Breast epithelium (tissue), 4 donors: ENCODE measurements around the gene SCN4B. TPM values are rescaled to one million over a fixed set of nuclear protein-coding genes. Genes with fewer than 3 reads are reported as not detected.

Experiments
- DNase-seq, 2 donors: peaks; one replicate each; pipeline ENCODE4 v3.0.0-alpha.2; 2019; ENCODE audit warnings: low spot score in 2 of 2
- H3K27ac ChIP-seq, 2 donors: fragments of 200-600 bp; sonication (generic) in 1 of 2; one replicate each; pipeline ENCODE4 v1.5.1; 2016 to 2019; ENCODE audit warnings: mild to moderate bottlenecking in 1 of 2
- H3K27me3 ChIP-seq, 2 donors: fragments of 200-600 bp; sonication (generic) in 1 of 2; one replicate each; pipeline versions ENCODE4 v1.5.1 to v1.6.0; 2017 to 2019; ENCODE audit warnings: control low read depth in 1 of 2, mild to moderate bottlenecking in 1 of 2
- H3K36me3 ChIP-seq: fragments of 200-600 bp; one replicate; pipeline ENCODE4 v1.5.1; 2019
- H3K4me1 ChIP-seq, 2 donors: fragments of 200-600 bp; sonication (generic); one replicate each; pipeline ENCODE4 v1.5.1; 2016 to 2019; ENCODE audit warnings: control low read depth in 1 of 2
- H3K4me3 ChIP-seq, 3 donors: fragments of 200-600 bp; sonication (generic); 1 replicate in 2 of 3; 2 replicates in 1 of 3; pipeline ENCODE4 v1.5.1; 2016 to 2019; ENCODE audit warnings: mild to moderate bottlenecking in 3 of 3, moderate library complexity in 2 of 3
- H3K9me3 ChIP-seq, 2 donors: fragments of 200-600 bp; sonication (generic) in 1 of 2; one replicate each; pipeline ENCODE4 v1.5.1; 2016 to 2019; ENCODE audit warnings: control low read depth in 1 of 2
- POLR2A ChIP-seq: fragments of 450-650 bp; IDR thresholded peaks from one replicate; pipeline ENCODE4 v1.6.1; 2016; ENCODE audit warnings: antibody characterized with exemption, mild to moderate bottlenecking, moderate library complexity
- POLR2AphosphoS5 ChIP-seq, 3 donors: sonication (generic); formaldehyde crosslinking; IDR thresholded peaks; one replicate each; pipeline ENCODE4 v1.6.1; 2017; ENCODE audit warnings: antibody characterized with exemption in 3 of 3
- intact Hi-C: fragments of 100-400 bp; cut with DNase I; formaldehyde crosslinking; loops from one replicate; pipeline ENCODE4 v1.15.1; 2023; ENCODE audit warnings: low total_unique reads
- total RNA-seq, 3 donors: library from RNA; depleted of rRNA; stranded (reverse); fragments of >200 nt; gene quantifications; one replicate each; pipeline ENCODE4 v1.1.0, GENCODE V29; 2016
- TF ChIP-seq, protein P1 (sequence below), 3 donors: fragments of 450-650 bp; IDR thresholded peaks; one replicate each; pipeline ENCODE4 v1.5.1; 2016 to 2017; ENCODE audit warnings: antibody characterized with exemption in 3 of 3, mild to moderate bottlenecking in 3 of 3, moderate library complexity in 3 of 3

Gene SCN4B
- total RNA-seq, 3 donors from 2014 or later: 3.3 to 7.9 (median 3.7) TPM

DNA sequence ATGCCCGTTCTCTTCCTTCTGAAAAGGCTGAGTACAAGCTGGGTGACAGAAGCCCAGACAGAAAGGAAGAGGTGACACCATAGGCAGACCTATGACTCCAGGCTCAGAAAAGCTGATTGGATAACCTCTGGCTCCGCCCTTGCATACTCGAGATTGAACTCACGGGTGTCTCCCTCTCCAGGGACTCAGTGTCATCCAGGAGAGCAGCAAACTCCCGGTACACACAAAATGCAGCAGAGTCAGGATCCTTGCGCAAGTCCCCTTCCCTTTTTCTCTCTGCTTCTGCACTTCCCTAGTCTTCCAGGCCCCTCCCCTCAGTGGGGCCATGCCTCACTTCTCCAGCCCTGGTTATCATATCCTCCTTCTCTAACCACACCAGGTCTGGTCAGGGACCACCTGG lies 9.8 kb downstream of the SCN4B start:
- peaks cover 0 to 4% of the 10 kb centered on the region in 2 donors for H3K27me3 ChIP-seq
- DNase-seq: no peak
- H3K4me3 ChIP-seq: no peak overlapping the region
- intact Hi-C loops: loop anchor here (5.0 kb wide), 1 partner anchor 1614 kb away; no protein-coding TSS in a partner anchor
- H3K27ac ChIP-seq: no peak overlapping the region
- H3K4me1 ChIP-seq: no peaks in the 10 kb centered on the region
- no peaks in the 10 kb centered on the region for H3K9me3 ChIP-seq
- TF ChIP-seq POLR2A: no peak
- TF ChIP-seq, protein P1, sequence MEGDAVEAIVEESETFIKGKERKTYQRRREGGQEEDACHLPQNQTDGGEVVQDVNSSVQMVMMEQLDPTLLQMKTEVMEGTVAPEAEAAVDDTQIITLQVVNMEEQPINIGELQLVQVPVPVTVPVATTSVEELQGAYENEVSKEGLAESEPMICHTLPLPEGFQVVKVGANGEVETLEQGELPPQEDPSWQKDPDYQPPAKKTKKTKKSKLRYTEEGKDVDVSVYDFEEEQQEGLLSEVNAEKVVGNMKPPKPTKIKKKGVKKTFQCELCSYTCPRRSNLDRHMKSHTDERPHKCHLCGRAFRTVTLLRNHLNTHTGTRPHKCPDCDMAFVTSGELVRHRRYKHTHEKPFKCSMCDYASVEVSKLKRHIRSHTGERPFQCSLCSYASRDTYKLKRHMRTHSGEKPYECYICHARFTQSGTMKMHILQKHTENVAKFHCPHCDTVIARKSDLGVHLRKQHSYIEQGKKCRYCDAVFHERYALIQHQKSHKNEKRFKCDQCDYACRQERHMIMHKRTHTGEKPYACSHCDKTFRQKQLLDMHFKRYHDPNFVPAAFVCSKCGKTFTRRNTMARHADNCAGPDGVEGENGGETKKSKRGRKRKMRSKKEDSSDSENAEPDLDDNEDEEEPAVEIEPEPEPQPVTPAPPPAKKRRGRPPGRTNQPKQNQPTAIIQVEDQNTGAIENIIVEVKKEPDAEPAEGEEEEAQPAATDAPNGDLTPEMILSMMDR (IDR thresholded peaks at IDR 0.05): no peak
- no peak for TF ChIP-seq POLR2AphosphoS5 (IDR thresholded peaks at IDR 0.05)
- H3K36me3 ChIP-seq: no peaks in the 10 kb centered on the region

DNA sequence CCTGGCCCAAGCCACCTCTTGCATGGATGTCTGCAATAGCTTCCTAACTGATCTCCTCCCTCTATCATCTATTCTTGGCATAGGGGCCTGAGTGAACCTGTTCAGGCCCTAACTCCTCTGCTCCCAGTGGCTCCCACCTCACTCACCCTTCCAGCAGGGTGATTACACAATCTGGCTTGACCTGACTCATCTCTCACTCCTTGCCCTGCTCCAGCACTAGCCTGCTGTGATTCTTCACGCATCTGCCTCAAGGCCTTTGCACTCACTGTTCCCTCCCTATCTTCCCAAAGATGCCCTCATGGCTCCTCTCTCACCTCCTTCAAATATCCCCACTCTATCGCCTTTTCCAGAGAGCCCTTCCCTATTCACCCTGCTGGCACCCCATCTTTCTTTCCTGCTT lies 10.5 kb downstream of the SCN4B start:
- Histone ChIP-seq H3K27ac (no peak overlapping the region), H3K9me3 (no peaks in the 10 kb centered on the region), H3K36me3 (no peaks in the 10 kb centered on the region), H3K27me3 (peaks cover 0 to 4% of the 10 kb centered on the region in 2 donors), H3K4me3 (no peak overlapping the region), H3K4me1 (no peaks in the 10 kb centered on the region)
- intact Hi-C loops: loop anchor here (5.0 kb wide), 1 partner anchor 1615 kb away; no protein-coding TSS in a partner anchor
- TF ChIP-seq, protein P1 (IDR thresholded peaks at IDR 0.05): no peak
- no peak for TF ChIP-seq POLR2AphosphoS5 (IDR thresholded peaks at IDR 0.05)
- TF ChIP-seq POLR2A: no peak
- DNase-seq: no peak

DNA sequence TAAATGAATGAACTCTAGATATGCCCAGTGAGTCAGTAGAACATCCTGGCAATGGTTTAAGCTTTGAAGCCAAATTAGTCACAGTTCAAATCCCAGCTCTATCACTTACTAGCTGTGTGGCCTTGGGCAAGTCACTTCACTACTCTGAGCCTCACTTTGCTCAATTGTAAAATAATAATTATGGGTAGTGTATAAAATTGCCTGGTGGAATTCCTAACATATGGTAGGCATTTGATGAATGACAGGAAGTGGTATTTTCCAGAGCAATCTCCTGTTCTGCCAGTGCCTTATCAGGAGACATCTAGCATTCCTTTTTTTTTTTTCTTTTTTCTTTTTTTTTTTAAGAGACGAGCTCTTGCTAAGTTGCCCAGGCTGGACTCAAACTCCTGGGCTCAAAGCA lies 13.0 kb downstream of the SCN4B start:
- no peaks in the 10 kb centered on the region for H3K36me3 ChIP-seq
- no peak overlapping the region for H3K4me3 ChIP-seq
- H3K27ac ChIP-seq: no peak overlapping the region
- no peaks in the 10 kb centered on the region for H3K9me3 ChIP-seq
- peaks cover 0 to 4% of the 10 kb centered on the region in 2 donors for H3K27me3 ChIP-seq
- DNase-seq: no peak
- TF ChIP-seq, protein P1 (IDR thresholded peaks at IDR 0.05): no peak
- TF ChIP-seq POLR2A: no peak
- no peak for TF ChIP-seq POLR2AphosphoS5 (IDR thresholded peaks at IDR 0.05)
- no peaks in the 10 kb centered on the region for H3K4me1 ChIP-seq
- intact Hi-C loops: loop anchor here (5.0 kb wide), 1 partner anchor 58 kb away; no protein-coding TSS in a partner anchor

GRCh38 chr11:118138839-118139420 lies 13.7 kb downstream of the SCN4B start:
- TF ChIP-seq, protein P1 (IDR thresholded peaks at IDR 0.05): no peak
- TF ChIP-seq POLR2A (no peak), POLR2AphosphoS5 (IDR thresholded peaks at IDR 0.05) (no peak)
- no peaks in the 10 kb centered on the region for H3K4me1 ChIP-seq
- H3K27ac ChIP-seq: no peak overlapping the region
- intact Hi-C loops: loop anchor here (5.0 kb wide), 1 partner anchor 58 kb away; no protein-coding TSS in a partner anchor
- no peaks in the 10 kb centered on the region for H3K9me3 ChIP-seq
- no peak overlapping the region for H3K4me3 ChIP-seq
- DNase-seq: peak in 1 of 2 donors; percentile 10
- H3K36me3 ChIP-seq: no peaks in the 10 kb centered on the region
- no peaks in the 10 kb centered on the region for H3K27me3 ChIP-seq

- H3K27ac ChIP-seq: no peak overlapping the region
- H3K9me3 ChIP-seq: no peaks in the 10 kb centered on the region
- no peaks in the 10 kb centered on the region for H3K27me3 ChIP-seq
- TF ChIP-seq POLR2AphosphoS5 (IDR thresholded peaks at IDR 0.05) (no peak), POLR2A (no peak)
- TF ChIP-seq, protein P1 (IDR thresholded peaks at IDR 0.05): no peak
- intact Hi-C loops: loop anchor here (5.0 kb wide), 1 partner anchor 60 kb away; no protein-coding TSS in a partner anchor
- no peaks in the 10 kb centered on the region for H3K4me1 ChIP-seq
- no peak overlapping the region for H3K4me3 ChIP-seq
- H3K36me3 ChIP-seq: no peaks in the 10 kb centered on the region
- DNase-seq: no peak
These were observed 15.8 kb downstream of the SCN4B start for GRCh38 chr11:118136801-118137200.
